ENCODE results near the gene TRDMT1. TPM values are rescaled to one million over a fixed set of nuclear protein-coding genes. Genes with fewer than 3 reads are reported as not detected.

Gene TRDMT1
- total and polyA plus RNA-seq, 12 donors = 1.3 to 10.5 (median 4.9) TPM

GRCh38 chr10:17222329-17222728, 20.9 kb upstream of the TRDMT1 start:
- H3K4me3 ChIP-seq = no peak overlapping the region
- intact Hi-C loops (cut with DNase I) = no loop called here
- no peaks in the 10 kb centered on the region for H3K27me3 ChIP-seq
- DNase-seq = no peak
- H3K27ac ChIP-seq = no peak overlapping the region
- TF ChIP-seq CTCF (IDR thresholded peaks at IDR 0.05) (no peak), POLR2A (IDR thresholded peaks at IDR 0.05) (no peak)
- 66 to 80% (median 73%) methylated on average over 4 of the region's 4 CpGs for WGBS, 4 donors
- H3K36me3 ChIP-seq (replicated peaks in 1 of 2) = no peaks in the 10 kb centered on the region
- H3K9me3 ChIP-seq (replicated peaks in 1 of 3) = no peaks in the 10 kb centered on the region
- H3K4me1 ChIP-seq (replicated peaks in 1 of 2) = peaks cover under 1 to 10% of the 10 kb centered on the region in 2 donors

- peaks cover 0 to 5% (median 0%) of the 10 kb centered on the region in 3 donors for H3K9me3 ChIP-seq (replicated peaks in 1 of 3)
- intact Hi-C loops (cut with DNase I) = no loop called here
- TF ChIP-seq CTCF (IDR thresholded peaks at IDR 0.05) = no peak
- DNase-seq = no peak
- H3K4me1 ChIP-seq (replicated peaks in 1 of 2) = peaks cover 11 to 21% of the 10 kb centered on the region in 2 donors
- no peaks in the 10 kb centered on the region for H3K27me3 ChIP-seq
- no peak overlapping the region for H3K4me3 ChIP-seq
- H3K36me3 ChIP-seq (replicated peaks in 1 of 2) = no peaks in the 10 kb centered on the region
- 78 to 82% (median 78%) methylated on average over 1 of the region's 1 CpG for WGBS, 4 donors
- no peak overlapping the region for H3K27ac ChIP-seq
These were observed 19.2 kb upstream of the TRDMT1 start for GRCh38 chr10:17220652-17221100.

GRCh38 chr10:17219024-17219423, 17.6 kb upstream of the TRDMT1 start:
- DNase-seq = no peak
- TF ChIP-seq POLR2A (IDR thresholded peaks at IDR 0.05) (no peak), CTCF (IDR thresholded peaks at IDR 0.05) (no peak)
- WGBS, 4 donors = 88 to 95% (median 93%) methylated on average over 2 of the region's 2 CpGs
- intact Hi-C loops (cut with DNase I) = no loop called here
- no peak overlapping the region for H3K27ac ChIP-seq
- H3K27me3 ChIP-seq = no peaks in the 10 kb centered on the region
- peaks cover 0 to 7% (median 0%) of the 10 kb centered on the region in 3 donors for H3K9me3 ChIP-seq (replicated peaks in 1 of 3)
- no peak overlapping the region for H3K4me3 ChIP-seq
- no peaks in the 10 kb centered on the region for H3K36me3 ChIP-seq (replicated peaks in 1 of 2)
- H3K4me1 ChIP-seq (replicated peaks in 1 of 2) = peaks cover 11 to 27% of the 10 kb centered on the region in 2 donors

- intact Hi-C loops (cut with DNase I) = no loop called here
These were observed 16.3 kb upstream of the TRDMT1 start for GRCh38 chr10:17217631-17218232.

GRCh38 chr10:17216901-17217395, 15.5 kb upstream of the TRDMT1 start:
- Histone ChIP-seq H3K4me1 (replicated peaks in 1 of 2) (peaks cover 11 to 27% of the 10 kb centered on the region in 2 donors), H3K36me3 (replicated peaks in 1 of 2) (no peaks in the 10 kb centered on the region), H3K27me3 (no peaks in the 10 kb centered on the region), H3K27ac (peak overlapping the region; percentile 40 to 89 (median 57)), H3K4me3 (no peak overlapping the region), H3K9me3 (replicated peaks in 1 of 3) (peaks cover 0 to 7% (median 0%) of the 10 kb centered on the region in 3 donors)
- TF ChIP-seq POLR2A (IDR thresholded peaks at IDR 0.05) (no peak), CTCF (IDR thresholded peaks at IDR 0.05) (no peak)
- 83 to 95% (median 84%) methylated on average over 5 to 6 of the region's 6 CpGs for WGBS, 4 donors
- intact Hi-C loops (cut with DNase I) = no loop called here
- no peak for DNase-seq

More at GRCh38 chr10:17217631-17218232, 16.3 kb upstream of the TRDMT1 start:
- no peak for TF ChIP-seq POLR2A (IDR thresholded peaks at IDR 0.05)
- Histone ChIP-seq H3K27me3 (no peaks in the 10 kb centered on the region), H3K4me1 (replicated peaks in 1 of 2) (peaks cover 11 to 27% of the 10 kb centered on the region in 2 donors), H3K4me3 (no peak overlapping the region), H3K36me3 (replicated peaks in 1 of 2) (no peaks in the 10 kb centered on the region), H3K9me3 (replicated peaks in 1 of 3) (peaks cover 0 to 7% (median 0%) of the 10 kb centered on the region in 3 donors), H3K27ac (peak overlapping the region in 1 of 5 donors; percentile 89)
- WGBS, 4 donors = 61 to 96% (median 81%) methylated on average over 1 of the region's 1 CpG
- no peak for DNase-seq

Measured in adrenal gland (tissue), 12 donors.